Measurements from ENCODE around the gene STING1.

GRCh38 chr5:139451878-139452660 is 30.5 kb downstream of the STING1 start:
- TF ChIP-seq CTCF (conservative IDR thresholded peaks at IDR 0.05; ENCODE audit: low read length) = no peak
- TF ChIP-seq EZH2phosphoT487 (IDR thresholded peaks at IDR 0.05; ENCODE audit: borderline replicate concordance) = no peak
